Type B pancreatic cell (in vitro differentiated cells): ENCODE measurements around the gene CXCL14. TPM values are rescaled to one million over a fixed set of nuclear protein-coding genes. Genes with fewer than 3 reads are reported as not detected.
A peak's percentile ranks its signal among the peaks of the same experiment; 100 is the strongest.

ENCODE experiments used
- DNase-seq: peaks from one replicate; pipeline ENCODE4 v3.0.0; 2021; ENCODE audit warnings: mixed read lengths; ENCODE audit not compliant: unreplicated experiment; ENCODE audit errors: extremely low spot score
- H3K27ac Mint-ChIP-seq: 2 replicates; pipeline ENCODE4 v1.8.0; 2021; ENCODE audit warnings: mild to moderate bottlenecking, mixed read lengths
- H3K27me3 Mint-ChIP-seq: 2 replicates; pipeline ENCODE4 v1.8.0; 2021; ENCODE audit warnings: mixed read lengths
- H3K36me3 Mint-ChIP-seq: 2 replicates; pipeline ENCODE4 v1.8.0; 2021; ENCODE audit warnings: mixed read lengths
- H3K4me1 Mint-ChIP-seq: one replicate; pipeline ENCODE4 v1.8.0; 2021; ENCODE audit warnings: mixed read lengths; ENCODE audit not compliant: unreplicated experiment
- H3K4me3 Mint-ChIP-seq: 2 replicates; pipeline ENCODE4 v1.8.0; 2021; ENCODE audit warnings: mild to moderate bottlenecking, mixed read lengths
- H3K9me3 Mint-ChIP-seq: 2 replicates; pipeline ENCODE4 v1.8.0; 2021; ENCODE audit warnings: mixed read lengths
- total RNA-seq: library from RNA; stranded (reverse); gene quantifications from 2 replicates; pipeline ENCODE4 v1.2.1, GENCODE V29; 2021; ENCODE audit warnings: low replicate concordance
- TF ChIP-seq, protein P1 (sequence below): fragments of 200-600 bp; sonication (generic); conservative IDR thresholded peaks from 2 replicates; pipeline ENCODE4 v1.5.0; 2021; ENCODE audit warnings: antibody characterized with exemption, mild to moderate bottlenecking

Gene CXCL14
- total RNA-seq, 1 donor from 2014 or later = 70.3 TPM

DNA sequence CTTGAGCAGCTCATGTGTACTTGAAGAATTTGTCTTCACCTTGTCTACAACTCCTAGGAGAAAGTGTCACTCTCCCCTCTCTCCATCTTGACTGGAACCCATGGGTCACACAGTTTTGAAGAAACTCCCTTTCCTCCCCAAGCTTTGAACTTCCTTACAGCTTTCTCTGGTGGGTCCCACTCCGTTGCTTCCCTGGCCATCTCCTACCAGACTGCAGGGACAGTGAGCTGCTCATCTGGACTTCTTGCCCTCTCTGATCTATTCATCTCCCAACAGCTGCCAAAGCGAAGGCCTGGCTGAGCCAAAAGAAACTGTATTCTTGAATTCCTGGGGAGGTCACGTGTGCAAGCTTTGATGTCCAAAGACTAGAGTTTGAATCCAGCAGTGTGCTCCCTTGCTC is 22.7 kb upstream of the CXCL14 start:
- no peak for DNase-seq
- peaks cover 70% of the 10 kb centered on the region for H3K27me3 Mint-ChIP-seq
- TF ChIP-seq, protein P1, sequence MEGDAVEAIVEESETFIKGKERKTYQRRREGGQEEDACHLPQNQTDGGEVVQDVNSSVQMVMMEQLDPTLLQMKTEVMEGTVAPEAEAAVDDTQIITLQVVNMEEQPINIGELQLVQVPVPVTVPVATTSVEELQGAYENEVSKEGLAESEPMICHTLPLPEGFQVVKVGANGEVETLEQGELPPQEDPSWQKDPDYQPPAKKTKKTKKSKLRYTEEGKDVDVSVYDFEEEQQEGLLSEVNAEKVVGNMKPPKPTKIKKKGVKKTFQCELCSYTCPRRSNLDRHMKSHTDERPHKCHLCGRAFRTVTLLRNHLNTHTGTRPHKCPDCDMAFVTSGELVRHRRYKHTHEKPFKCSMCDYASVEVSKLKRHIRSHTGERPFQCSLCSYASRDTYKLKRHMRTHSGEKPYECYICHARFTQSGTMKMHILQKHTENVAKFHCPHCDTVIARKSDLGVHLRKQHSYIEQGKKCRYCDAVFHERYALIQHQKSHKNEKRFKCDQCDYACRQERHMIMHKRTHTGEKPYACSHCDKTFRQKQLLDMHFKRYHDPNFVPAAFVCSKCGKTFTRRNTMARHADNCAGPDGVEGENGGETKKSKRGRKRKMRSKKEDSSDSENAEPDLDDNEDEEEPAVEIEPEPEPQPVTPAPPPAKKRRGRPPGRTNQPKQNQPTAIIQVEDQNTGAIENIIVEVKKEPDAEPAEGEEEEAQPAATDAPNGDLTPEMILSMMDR = no peak

DNA sequence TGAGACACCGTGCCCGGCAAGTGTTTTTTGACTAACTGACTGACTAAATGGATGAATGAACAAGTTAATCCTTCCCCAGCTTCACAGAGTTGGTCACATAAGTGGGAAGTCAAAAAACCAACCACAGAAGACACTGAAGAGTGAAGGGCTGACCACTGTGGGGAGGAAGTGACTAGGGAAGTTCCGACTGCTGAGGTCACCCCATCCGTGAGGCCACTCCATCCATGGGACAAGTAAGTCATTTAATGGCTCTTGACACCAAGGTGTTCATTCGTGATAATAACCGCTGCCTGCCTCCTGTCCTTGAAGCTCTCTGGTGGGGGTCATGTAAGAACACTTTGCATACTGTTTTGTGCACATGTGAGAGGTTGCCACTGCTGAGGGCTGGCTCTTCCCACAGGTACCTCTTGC is 22.2 kb upstream of the CXCL14 start:
- H3K4me1 Mint-ChIP-seq = peaks cover 26% of the 10 kb centered on the region
- no peak overlapping the region for H3K4me3 Mint-ChIP-seq
- TF ChIP-seq, protein P1 = no peak
- H3K27me3 Mint-ChIP-seq = peaks cover 72% of the 10 kb centered on the region
- no peaks in the 10 kb centered on the region for H3K36me3 Mint-ChIP-seq
- no peak for DNase-seq
- H3K27ac Mint-ChIP-seq = no peak overlapping the region
- peaks cover 5% of the 10 kb centered on the region for H3K9me3 Mint-ChIP-seq

More for the DNA sequence above, 22.7 kb upstream of the CXCL14 start:
- Mint-ChIP-seq H3K36me3 (no peaks in the 10 kb centered on the region), H3K4me3 (no peak overlapping the region), H3K4me1 (peaks cover 26% of the 10 kb centered on the region), H3K27ac (no peak overlapping the region), H3K9me3 (no peaks in the 10 kb centered on the region)

GRCh38 chr5:135600152-135600570 is 21.4 kb upstream of the CXCL14 start:
- peaks cover 71% of the 10 kb centered on the region for H3K27me3 Mint-ChIP-seq
- DNase-seq = no peak
- H3K27ac Mint-ChIP-seq = peak overlapping the region; percentile 56
- H3K36me3 Mint-ChIP-seq = no peaks in the 10 kb centered on the region
- H3K9me3 Mint-ChIP-seq = peaks cover 8% of the 10 kb centered on the region
- H3K4me3 Mint-ChIP-seq = peak overlapping the region; percentile 26
- H3K4me1 Mint-ChIP-seq = peaks cover 26% of the 10 kb centered on the region
- TF ChIP-seq, protein P1 = no peak

DNA sequence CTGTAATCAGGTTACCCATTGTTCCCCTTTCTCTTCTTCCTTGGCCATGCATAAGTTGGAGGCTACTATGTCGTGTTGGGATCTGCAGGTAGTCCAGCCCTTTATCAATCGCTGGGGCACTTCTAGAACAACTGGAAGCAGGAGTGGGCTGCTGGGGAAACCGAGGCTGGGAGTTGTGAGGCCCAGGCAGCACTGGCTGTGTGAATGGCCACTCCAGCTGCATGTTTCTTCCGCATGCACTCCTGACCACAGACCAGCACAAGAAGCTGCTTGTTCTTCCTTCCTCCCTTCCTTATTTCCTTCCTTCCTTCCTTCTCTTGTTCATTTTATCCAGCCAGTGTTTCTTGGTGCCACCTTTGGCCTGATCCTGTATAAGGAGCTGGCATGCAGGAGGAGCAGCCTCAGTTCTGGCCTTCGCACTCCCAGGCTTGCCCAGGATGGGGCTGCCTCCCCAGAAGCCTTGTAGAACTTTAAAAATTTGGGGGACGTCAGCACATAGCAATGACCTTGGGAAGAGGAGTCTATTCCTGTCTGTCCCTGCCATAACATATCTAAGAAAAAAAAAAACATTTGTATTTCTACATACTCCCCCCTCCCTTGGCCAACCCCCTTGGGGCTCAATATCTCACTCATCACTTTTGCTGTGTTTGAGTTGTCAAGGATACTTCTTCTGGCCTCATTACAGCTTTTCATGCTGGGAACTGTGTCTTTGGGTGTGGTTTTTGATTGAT is 20.8 kb upstream of the CXCL14 start:
- peaks cover 26% of the 10 kb centered on the region for H3K4me1 Mint-ChIP-seq
- H3K36me3 Mint-ChIP-seq = no peaks in the 10 kb centered on the region
- peaks cover 70% of the 10 kb centered on the region for H3K27me3 Mint-ChIP-seq
- H3K27ac Mint-ChIP-seq = peak overlapping the region; percentile 56
- H3K9me3 Mint-ChIP-seq = peaks cover 8% of the 10 kb centered on the region
- no peak for DNase-seq
- TF ChIP-seq, protein P1 = no peak
- H3K4me3 Mint-ChIP-seq = peak overlapping the region; percentile 26

GRCh38 chr5:135598691-135599395 is 20.1 kb upstream of the CXCL14 start:
- Mint-ChIP-seq H3K27ac (peak overlapping the region; percentile 67), H3K36me3 (no peaks in the 10 kb centered on the region), H3K4me1 (peaks cover 21% of the 10 kb centered on the region), H3K4me3 (peak overlapping the region; percentile 48), H3K9me3 (peaks cover 8% of the 10 kb centered on the region), H3K27me3 (peaks cover 69% of the 10 kb centered on the region)
- no peak for DNase-seq
- TF ChIP-seq, protein P1 = no peak
